Cardiac muscle cell (in vitro differentiated cells and primary cell): ENCODE measurements around the gene DMRTC1B. TPM values are rescaled to one million over a fixed set of nuclear protein-coding genes. Genes with fewer than 3 reads are reported as not detected.
"Not testable (repeated sequence)": the region's sequence is repeated elsewhere in the genome, so short reads cannot be mapped to it uniquely, and the experiment has no call there.

ENCODE experiments used
- DNase-seq, 2 donors: peaks; one replicate each; pipeline versions ENCODE4 v3.0.0 to v3.0.0-alpha.2; 2010 to 2017; ENCODE audit warnings: low read depth in 1 of 2, low spot score in 1 of 2
- H3K27ac ChIP-seq: fragments of 200-600 bp; sonication (generic); 2 replicates; pipeline ENCODE4 v1.5.1; 2016
- H3K27me3 ChIP-seq: fragments of 200-600 bp; sonication (generic); 2 replicates; pipeline ENCODE4 v1.6.0; 2016; ENCODE audit warnings: control low read depth
- H3K36me3 ChIP-seq: fragments of 200-600 bp; sonication (generic); 2 replicates; pipeline ENCODE4 v1.5.1; 2016; ENCODE audit warnings: control low read depth
- H3K4me1 ChIP-seq: fragments of 200-600 bp; sonication (generic); 2 replicates; pipeline ENCODE4 v1.8.1; 2017; ENCODE audit warnings: low read depth, mild to moderate bottlenecking, mixed run types
- H3K4me3 ChIP-seq: fragments of 200-600 bp; sonication (generic); 2 replicates; pipeline ENCODE4 v1.5.1; 2016; ENCODE audit warnings: mild to moderate bottlenecking
- H3K9me3 ChIP-seq: fragments of 200-600 bp; sonication (generic); 2 replicates; pipeline ENCODE4 v1.5.1; 2017; ENCODE audit warnings: low read depth, mild to moderate bottlenecking, control low read depth
- CTCF ChIP-seq: IDR thresholded peaks from 2 replicates; pipeline ENCODE4 v1.5.1; 2012; ENCODE audit warnings: low read depth, mild to moderate bottlenecking, low read length
- polyA plus RNA-seq: library from polyadenylated mRNA; unstranded; fragments of >200 nt; fragmentation: Nextera tagmentation; extraction: Ambion mirVana; gene quantifications from 2 replicates; pipeline ENCODE4 v1.2.1, GENCODE V29; 2016
- total RNA-seq: library from RNA; depleted of rRNA; stranded (reverse); fragments of >200 nt; gene quantifications from 2 replicates; pipeline ENCODE4 v1.2.3, GENCODE V29; 2016

DMRTC1B gene
- 0.74 and 0.92 TPM in 2 replicates for total RNA-seq
- polyA plus RNA-seq, result 1.9 and 2.1 TPM in 2 replicates

GRCh38 chrX:72776653-72777466, at the start of gene DMRTC1B:
TSS of gene DMRTC1B (plus strand) at chrX:72776890. CDS start at chrX:72845136, 68,246 bp downstream.
- not testable (repeated sequence) for H3K4me1 ChIP-seq, DNase-seq, H3K9me3 ChIP-seq, H3K36me3 ChIP-seq, H3K27me3 ChIP-seq, H3K4me3 ChIP-seq, H3K27ac ChIP-seq

GRCh38 chrX:72727846-72728245, 48.8 kb upstream of the DMRTC1B start:
- Histone ChIP-seq H3K4me1 (no peaks in the 10 kb centered on the region), H3K36me3 (no peaks in the 10 kb centered on the region), H3K27me3 (no peaks in the 10 kb centered on the region), H3K4me3 (no peak overlapping the region), H3K27ac (no peak overlapping the region), H3K9me3 (no peaks in the 10 kb centered on the region)
- no peak for DNase-seq
- no peak for TF ChIP-seq CTCF

- not testable (repeated sequence) for H3K9me3 ChIP-seq, DNase-seq, H3K27me3 ChIP-seq, H3K4me1 ChIP-seq, H3K36me3 ChIP-seq, H3K4me3 ChIP-seq, H3K27ac ChIP-seq
These were observed 43.1 kb upstream of the DMRTC1B start for GRCh38 chrX:72733636-72734035.

- no peaks in the 10 kb centered on the region for H3K9me3 ChIP-seq
- H3K27ac ChIP-seq, result no peak overlapping the region
- no peak for TF ChIP-seq CTCF
- H3K4me1 ChIP-seq, result no peaks in the 10 kb centered on the region
- H3K27me3 ChIP-seq, result no peaks in the 10 kb centered on the region
- DNase-seq, result peak in 1 of 2 donors; percentile 9
- no peak overlapping the region for H3K4me3 ChIP-seq
- H3K36me3 ChIP-seq, result no peaks in the 10 kb centered on the region
These were observed 41.1 kb upstream of the DMRTC1B start for GRCh38 chrX:72735561-72735960.

GRCh38 chrX:72745546-72745945, 31.1 kb upstream of the DMRTC1B start:
- H3K4me1 ChIP-seq, H3K9me3 ChIP-seq, H3K27ac ChIP-seq, H3K36me3 ChIP-seq, H3K4me3 ChIP-seq, H3K27me3 ChIP-seq, DNase-seq: not testable (repeated sequence)

GRCh38 chrX:72748545-72748944, 28.1 kb upstream of the DMRTC1B start:
- H3K36me3 ChIP-seq, H3K9me3 ChIP-seq, H3K27me3 ChIP-seq, H3K27ac ChIP-seq, H3K4me1 ChIP-seq, DNase-seq, H3K4me3 ChIP-seq: not testable (repeated sequence)

- H3K27ac ChIP-seq, H3K27me3 ChIP-seq, H3K4me3 ChIP-seq, H3K4me1 ChIP-seq, H3K9me3 ChIP-seq, DNase-seq, H3K36me3 ChIP-seq: not testable (repeated sequence)
These were observed 16.2 kb upstream of the DMRTC1B start for GRCh38 chrX:72760454-72760853.

GRCh38 chrX:72777467-72777790, 739 bp downstream of the DMRTC1B start:
- DNase-seq, H3K36me3 ChIP-seq, H3K4me3 ChIP-seq, H3K27me3 ChIP-seq, H3K4me1 ChIP-seq, H3K9me3 ChIP-seq, H3K27ac ChIP-seq: not testable (repeated sequence)

- H3K4me3 ChIP-seq, H3K9me3 ChIP-seq, H3K4me1 ChIP-seq, H3K27ac ChIP-seq, DNase-seq, H3K36me3 ChIP-seq, H3K27me3 ChIP-seq: not testable (repeated sequence)
These were observed 1.5 kb downstream of the DMRTC1B start for GRCh38 chrX:72778146-72778545.

- not testable (repeated sequence) for H3K36me3 ChIP-seq, H3K9me3 ChIP-seq, H3K27me3 ChIP-seq, DNase-seq, H3K4me3 ChIP-seq, H3K27ac ChIP-seq, H3K4me1 ChIP-seq
These were observed 5.9 kb downstream of the DMRTC1B start, which contains the start of gene FAM236B for GRCh38 chrX:72782560-72782959. TSS of gene FAM236B (minus strand) at chrX:72782660. CDS start at chrX:72782560, 100 bp downstream.

GRCh38 chrX:72783365-72783936, 6.8 kb downstream of the DMRTC1B start:
- H3K9me3 ChIP-seq, H3K27ac ChIP-seq, H3K27me3 ChIP-seq, H3K4me1 ChIP-seq, H3K36me3 ChIP-seq, DNase-seq, H3K4me3 ChIP-seq: not testable (repeated sequence)

- H3K9me3 ChIP-seq, DNase-seq, H3K27ac ChIP-seq, H3K27me3 ChIP-seq, H3K4me3 ChIP-seq, H3K36me3 ChIP-seq, H3K4me1 ChIP-seq: not testable (repeated sequence)
These were observed 7.3 kb downstream of the DMRTC1B start for GRCh38 chrX:72783964-72784363.
